Measurements from ENCODE around the gene NDUFS7.
"Not testable (repeated sequence)": the region's sequence is repeated elsewhere in the genome, so short reads cannot be mapped to it uniquely, and the experiment has no call there.

Gene NDUFS7

GRCh38 chr19:1420085-1420484, 36.4 kb downstream of the NDUFS7 start:
- not testable (repeated sequence) for DNase-seq

GRCh38 chr19:1420590-1420989, 36.9 kb downstream of the NDUFS7 start:
- no peak for DNase-seq

- DNase-seq = no peak
Measured at GRCh38 chr19:1421218-1421957, 37.7 kb downstream of the NDUFS7 start.

- DNase-seq = no peak
Measured at GRCh38 chr19:1421958-1422305, 38.2 kb downstream of the NDUFS7 start.

- no peak for DNase-seq
Measured at GRCh38 chr19:1422360-1422759, 38.7 kb downstream of the NDUFS7 start.

GRCh38 chr19:1422943-1423342, 39.2 kb downstream of the NDUFS7 start:
- DNase-seq = no peak

- DNase-seq = peak; percentile 61
Measured at GRCh38 chr19:1423436-1424191, 39.9 kb downstream of the NDUFS7 start.

- no peak for DNase-seq
Measured at GRCh38 chr19:1424192-1424955, 40.7 kb downstream of the NDUFS7 start.

- peak; percentile 82 for DNase-seq
Measured at GRCh38 chr19:1425102-1425837, 41.6 kb downstream of the NDUFS7 start.

- DNase-seq = no peak
Measured at GRCh38 chr19:1425902-1426301, 42.2 kb downstream of the NDUFS7 start.

GRCh38 chr19:1426736-1427135, 43.0 kb downstream of the NDUFS7 start:
- DNase-seq = no peak

GRCh38 chr19:1427221-1427920, 43.7 kb downstream of the NDUFS7 start:
- no peak for DNase-seq

- DNase-seq = no peak
Measured at GRCh38 chr19:1428738-1429391, 45.2 kb downstream of the NDUFS7 start.

- DNase-seq = no peak
Measured at GRCh38 chr19:1429750-1430149, 46.0 kb downstream of the NDUFS7 start.

- no peak for DNase-seq
Measured at GRCh38 chr19:1430246-1430645, 46.5 kb downstream of the NDUFS7 start.

- no peak for DNase-seq
Measured at GRCh38 chr19:1431759-1432506, 48.2 kb downstream of the NDUFS7 start.

GRCh38 chr19:1432507-1432887, 48.8 kb downstream of the NDUFS7 start:
- no peak for DNase-seq

- DNase-seq = no peak
Measured at GRCh38 chr19:1433119-1434039, 49.7 kb downstream of the NDUFS7 start.

GRCh38 chr19:1434040-1434366, 50.3 kb downstream of the NDUFS7 start:
- no peak for DNase-seq

GRCh38 chr19:1434577-1435060, 50.9 kb downstream of the NDUFS7 start:
- no peak for DNase-seq
